Measurements from ENCODE around the gene SYNJ2.

Gene SYNJ2

GRCh38 chr6:158030380-158031300 is 49.0 kb downstream of the SYNJ2 start:
- no peak for DNase-seq

- peak; percentile 60 for DNase-seq
Measured at GRCh38 chr6:158031381-158032353, 50.0 kb downstream of the SYNJ2 start.

DNA sequence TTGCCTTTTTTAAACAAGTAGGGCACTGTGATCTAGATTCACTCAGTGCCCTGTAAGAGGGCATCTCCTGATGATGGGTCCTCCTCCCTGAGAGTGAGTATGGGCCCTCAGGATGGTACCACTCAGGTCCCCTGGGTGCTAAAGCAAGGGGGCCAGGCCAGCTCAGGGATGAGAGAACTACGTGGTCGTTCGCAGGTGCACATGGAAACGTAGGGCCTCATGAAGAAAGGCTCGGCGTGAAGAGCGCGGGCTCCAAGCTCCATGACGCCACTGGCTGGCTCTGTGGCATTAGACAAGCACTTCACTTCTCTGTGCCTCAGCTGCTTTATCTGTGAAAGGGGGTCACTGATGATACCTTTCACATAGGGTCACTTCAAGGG is 50.7 kb downstream of the SYNJ2 start:
- no peak for DNase-seq

GRCh38 chr6:158033077-158033750 is 51.6 kb downstream of the SYNJ2 start:
- no peak for DNase-seq

DNA sequence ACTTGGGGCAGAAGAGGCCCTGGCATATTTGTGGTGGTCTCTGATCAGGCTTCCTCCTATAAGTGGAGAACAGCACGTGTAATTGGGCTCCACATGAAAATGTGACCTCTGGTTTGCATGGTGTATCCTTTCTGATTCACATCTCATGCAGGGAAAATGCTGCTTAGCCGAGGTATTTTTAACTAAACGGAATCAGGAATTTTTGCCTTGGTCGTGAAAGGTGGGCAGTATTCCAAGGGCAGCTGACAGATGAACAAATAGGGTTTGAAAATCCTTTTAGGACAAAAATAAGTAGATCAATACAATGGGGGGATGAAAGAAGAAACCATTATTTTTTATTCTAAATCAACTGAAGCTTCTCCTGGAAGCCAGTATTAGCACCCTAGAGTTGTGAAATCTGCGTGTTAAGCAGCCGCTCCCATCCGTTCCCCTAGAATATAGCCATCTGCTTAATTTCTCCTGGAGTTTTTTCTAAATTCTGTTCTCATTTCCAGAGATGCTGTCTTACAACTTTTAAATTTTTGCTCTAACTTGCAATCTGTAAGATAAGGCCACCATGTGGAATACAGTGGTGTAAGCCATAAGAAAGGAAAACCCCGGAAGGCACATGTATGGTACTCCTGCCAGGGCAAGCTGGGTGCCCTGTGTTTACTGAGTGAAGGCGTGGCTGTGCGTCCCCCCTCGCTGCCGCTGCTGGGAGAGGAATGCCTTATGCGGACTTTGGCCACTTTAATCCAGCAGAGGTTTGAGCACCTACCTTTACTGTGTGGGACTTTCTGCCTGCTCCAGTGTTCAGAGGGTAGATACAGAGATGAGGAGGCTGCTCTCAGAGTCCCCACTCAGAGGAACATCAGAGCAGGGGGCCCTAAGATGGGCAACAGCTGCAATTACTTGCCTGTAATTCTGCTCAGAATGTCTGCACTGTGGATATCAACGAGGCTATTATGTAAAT is 52.4 kb downstream of the SYNJ2 start:
- no peak for DNase-seq

GRCh38 chr6:158036261-158036660 is 54.6 kb downstream of the SYNJ2 start:
- no peak for DNase-seq

DNA sequence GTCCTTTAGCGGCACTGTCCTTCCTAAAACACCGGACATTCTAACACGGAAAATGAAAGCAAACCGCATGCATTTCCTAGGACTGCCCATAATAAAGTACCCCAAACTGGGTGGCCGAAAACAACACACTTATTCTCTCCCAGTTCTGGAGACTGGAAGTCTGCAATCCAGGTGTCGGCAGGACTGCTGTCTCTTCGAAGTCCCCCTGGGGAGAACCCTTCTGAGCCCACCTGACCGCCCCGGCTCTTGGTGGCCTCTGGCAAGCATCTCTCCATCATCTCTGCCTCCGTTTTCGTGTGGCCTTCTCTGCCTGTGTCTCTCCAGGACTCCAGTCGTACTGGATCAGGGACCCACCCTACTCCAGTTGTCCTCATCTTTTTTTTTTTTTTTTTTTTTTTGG is 55.4 kb downstream of the SYNJ2 start:
- no peak for DNase-seq

GRCh38 chr6:158037771-158038170 is 56.1 kb downstream of the SYNJ2 start:
- DNase-seq, result no peak

DNA sequence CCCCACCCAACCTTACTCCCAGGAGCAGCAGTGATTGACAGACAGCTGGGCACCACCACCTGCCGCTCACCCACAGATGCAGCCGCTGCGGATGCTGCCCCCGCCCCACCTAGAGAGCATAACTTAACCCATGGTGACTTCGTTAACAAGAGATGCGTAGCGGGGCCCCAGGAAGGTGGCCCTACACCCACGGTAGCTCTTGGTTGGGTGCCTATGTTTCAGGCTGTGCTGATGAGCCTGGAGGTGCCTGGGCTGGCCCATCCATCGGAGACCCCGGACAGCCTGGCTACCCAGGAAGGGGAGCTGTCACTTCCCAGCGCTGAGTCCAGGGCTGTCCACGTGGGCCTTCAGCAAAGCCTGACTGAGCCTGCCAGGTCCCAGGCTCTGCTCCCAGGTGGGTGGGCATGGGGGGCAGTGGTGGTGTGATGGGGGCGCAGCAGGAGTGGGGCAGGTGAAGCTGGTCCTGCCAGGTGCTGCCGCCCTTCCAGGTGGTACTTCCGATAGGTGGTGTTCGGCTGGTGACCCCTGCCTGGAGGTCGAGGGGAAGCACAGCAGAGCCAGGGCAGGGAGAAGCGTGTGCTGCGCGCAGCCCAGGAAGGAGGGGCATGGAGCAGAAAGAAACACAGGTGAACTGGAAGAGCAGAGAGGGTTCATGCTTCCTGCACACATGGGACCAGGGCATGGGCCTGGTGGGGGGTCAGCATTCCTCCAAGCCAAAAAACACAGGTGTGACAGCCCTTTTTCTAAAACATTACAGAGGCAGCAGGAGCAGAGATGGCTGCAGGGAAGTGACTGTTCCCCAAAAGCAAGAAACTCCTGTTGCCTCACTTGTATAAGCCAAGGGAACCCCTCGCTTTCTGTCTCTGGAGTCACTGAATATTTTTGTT is 56.9 kb downstream of the SYNJ2 start:
- no peak for DNase-seq

DNA sequence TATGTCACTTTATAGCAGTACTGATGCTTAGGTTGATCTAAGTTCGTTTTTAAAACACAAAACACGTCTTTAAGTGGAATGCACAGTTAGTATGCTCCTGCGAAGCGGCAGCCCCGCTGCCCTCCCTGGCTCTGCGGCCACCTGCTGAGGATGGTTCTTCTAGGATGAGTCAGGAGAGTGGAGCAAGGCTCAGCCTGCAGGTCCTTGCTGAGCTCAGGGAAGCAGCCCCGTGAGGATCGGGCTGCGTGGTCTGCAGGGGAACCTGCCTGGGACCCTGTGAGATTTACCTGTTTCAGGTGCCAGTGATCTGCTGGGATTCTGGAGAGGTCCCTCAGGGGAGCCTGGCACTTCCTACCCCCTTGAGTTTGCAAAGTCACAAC is 57.5 kb downstream of the SYNJ2 start:
- no peak for DNase-seq

GRCh38 chr6:158039571-158040050 is 57.9 kb downstream of the SYNJ2 start:
- DNase-seq, result no peak

GRCh38 chr6:158040051-158040803 is 58.6 kb downstream of the SYNJ2 start:
- DNase-seq, result peak; percentile 67

- no peak for DNase-seq
Measured at GRCh38 chr6:158040804-158041347, 59.2 kb downstream of the SYNJ2 start.

DNA sequence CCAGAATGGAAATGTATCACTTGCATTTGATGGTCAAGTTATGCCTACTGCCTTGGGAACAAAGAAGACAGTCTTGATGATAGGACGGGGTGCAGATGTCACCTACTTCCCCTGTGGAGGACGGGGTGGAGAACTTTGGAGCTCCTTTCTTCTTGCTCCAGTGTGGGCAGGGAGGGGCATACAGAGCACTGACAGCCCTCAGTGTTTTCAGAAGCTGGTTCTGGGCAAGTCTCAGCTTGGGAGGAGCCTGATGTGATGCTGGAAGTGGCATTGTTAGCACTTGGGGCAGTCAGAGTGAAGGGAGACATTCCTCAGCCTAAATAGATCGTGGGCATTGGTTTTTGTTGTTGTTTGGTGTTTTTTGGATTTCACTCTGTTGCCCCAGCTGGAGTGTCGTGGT is 59.7 kb downstream of the SYNJ2 start:
- DNase-seq, result no peak

DNA sequence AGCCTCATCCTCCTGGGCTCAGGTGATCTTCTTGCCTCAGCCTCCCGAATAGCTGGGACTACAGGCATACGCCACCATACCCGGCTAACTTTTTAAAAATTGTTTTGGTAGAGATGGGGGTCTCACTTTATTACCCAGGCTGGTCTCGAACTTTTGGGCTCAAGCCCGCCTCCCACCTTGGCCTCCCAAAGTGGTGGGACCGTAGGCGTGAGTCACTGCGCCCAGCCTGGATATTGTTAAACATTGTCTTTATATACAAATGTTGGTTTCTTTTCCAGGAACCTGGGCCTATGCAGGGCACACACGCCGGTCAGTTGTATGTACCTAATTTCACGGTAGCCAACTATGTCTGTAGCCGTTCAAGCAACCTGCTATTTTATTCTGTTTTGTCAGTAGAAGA is 60.1 kb downstream of the SYNJ2 start:
- DNase-seq, result no peak

DNA sequence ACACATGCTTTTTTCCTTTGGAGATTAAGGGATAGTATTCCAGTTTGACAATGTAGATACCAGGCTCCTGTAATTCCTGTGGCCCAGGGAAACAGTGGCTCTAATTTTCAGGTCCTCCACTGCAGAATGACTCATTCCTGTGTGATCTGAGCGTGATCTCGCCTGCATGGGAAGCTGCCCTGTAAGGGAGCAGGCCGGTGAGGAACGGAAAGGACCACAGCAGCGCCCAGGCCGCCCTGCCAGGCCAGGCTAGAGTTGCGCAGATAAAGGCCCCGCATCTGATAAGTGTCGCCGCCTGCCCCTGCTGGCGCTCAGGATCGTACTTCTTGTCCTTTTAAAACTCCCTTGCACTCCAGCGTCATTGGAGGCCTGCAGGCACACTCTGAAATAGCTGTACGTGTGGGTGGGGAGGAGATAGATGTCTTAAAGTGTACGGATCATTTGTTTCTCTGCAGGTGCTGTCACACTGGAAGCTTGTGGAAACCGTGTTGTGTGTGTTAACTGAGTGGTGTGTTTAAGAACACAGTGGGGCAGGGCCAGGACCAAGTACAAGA is 60.7 kb downstream of the SYNJ2 start:
- DNase-seq, result no peak

GRCh38 chr6:158043008-158043407 is 61.3 kb downstream of the SYNJ2 start:
- no peak for DNase-seq

GRCh38 chr6:158043586-158044524 is 62.2 kb downstream of the SYNJ2 start:
- no peak for DNase-seq

Measured in CD4-positive, alpha-beta T cell treated with Interleukin-4 for 4 hours (primary cell).